NK-92 treated with Interleukin-12 subunit alpha and Interleukin-12 subunit beta, amount 100 ng/mL, for 24 hours (cell line): ENCODE measurements around the gene SHISAL1.
"Not testable (repeated sequence)": the region's sequence is repeated elsewhere in the genome, so short reads cannot be mapped to it uniquely, and the experiment has no call there.

Source experiments
- DNase-seq: peaks from one replicate; lab custom pipeline; 2025; lab: John Stamatoyannopoulos, UW

The SHISAL1 gene

GRCh38 chr22:44234372-44234771, 78.4 kb downstream of the SHISAL1 start:
- DNase-seq, result not testable (repeated sequence)

DNA sequence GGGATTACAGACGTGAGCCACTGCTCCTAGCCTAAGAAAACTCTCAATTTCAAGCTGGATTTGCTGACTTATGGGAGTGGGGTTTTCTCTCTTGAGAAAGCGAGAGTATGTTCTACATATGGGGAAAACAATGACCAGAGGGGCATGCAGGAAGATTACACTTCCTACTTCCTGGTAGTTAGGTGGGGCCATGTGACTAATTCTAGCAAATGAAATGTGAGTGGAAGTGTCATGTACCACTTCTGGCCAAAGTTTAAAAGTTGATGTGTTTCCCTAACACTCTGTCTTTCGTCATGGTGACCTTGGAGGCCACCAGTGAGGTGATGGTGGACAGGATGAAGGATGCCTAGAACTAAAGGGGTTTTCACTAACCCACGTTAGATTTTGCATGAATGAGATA, 81.5 kb downstream of the SHISAL1 start:
- DNase-seq, result no peak

- no peak for DNase-seq
Observed at GRCh38 chr22:44229809-44230208, 82.9 kb downstream of the SHISAL1 start.

GRCh38 chr22:44229331-44229730, 83.4 kb downstream of the SHISAL1 start:
- no peak for DNase-seq

- DNase-seq, result no peak
Observed at GRCh38 chr22:44225812-44226211, 86.9 kb downstream of the SHISAL1 start.

GRCh38 chr22:44225091-44225689, 87.6 kb downstream of the SHISAL1 start:
- no peak for DNase-seq

DNA sequence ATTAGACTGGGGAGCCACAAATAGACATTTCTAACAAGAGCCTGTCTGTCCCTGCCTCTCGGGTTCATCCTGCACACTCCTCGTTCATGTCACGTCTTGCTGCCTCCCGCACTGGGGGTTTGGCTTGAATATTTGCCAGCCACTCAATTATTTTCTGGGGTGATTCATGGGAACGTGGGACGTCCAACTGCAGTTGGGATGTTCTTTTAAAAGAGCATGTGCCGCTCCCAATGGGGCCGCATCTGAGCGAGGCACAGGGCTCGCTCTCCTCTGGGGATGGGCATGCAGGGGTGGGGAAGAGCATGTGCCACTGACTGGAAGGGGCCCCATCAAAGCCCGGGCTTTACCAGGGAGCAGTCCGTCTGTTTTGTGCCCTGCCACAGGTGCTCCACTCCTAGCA, 88.6 kb downstream of the SHISAL1 start:
- no peak for DNase-seq

DNA sequence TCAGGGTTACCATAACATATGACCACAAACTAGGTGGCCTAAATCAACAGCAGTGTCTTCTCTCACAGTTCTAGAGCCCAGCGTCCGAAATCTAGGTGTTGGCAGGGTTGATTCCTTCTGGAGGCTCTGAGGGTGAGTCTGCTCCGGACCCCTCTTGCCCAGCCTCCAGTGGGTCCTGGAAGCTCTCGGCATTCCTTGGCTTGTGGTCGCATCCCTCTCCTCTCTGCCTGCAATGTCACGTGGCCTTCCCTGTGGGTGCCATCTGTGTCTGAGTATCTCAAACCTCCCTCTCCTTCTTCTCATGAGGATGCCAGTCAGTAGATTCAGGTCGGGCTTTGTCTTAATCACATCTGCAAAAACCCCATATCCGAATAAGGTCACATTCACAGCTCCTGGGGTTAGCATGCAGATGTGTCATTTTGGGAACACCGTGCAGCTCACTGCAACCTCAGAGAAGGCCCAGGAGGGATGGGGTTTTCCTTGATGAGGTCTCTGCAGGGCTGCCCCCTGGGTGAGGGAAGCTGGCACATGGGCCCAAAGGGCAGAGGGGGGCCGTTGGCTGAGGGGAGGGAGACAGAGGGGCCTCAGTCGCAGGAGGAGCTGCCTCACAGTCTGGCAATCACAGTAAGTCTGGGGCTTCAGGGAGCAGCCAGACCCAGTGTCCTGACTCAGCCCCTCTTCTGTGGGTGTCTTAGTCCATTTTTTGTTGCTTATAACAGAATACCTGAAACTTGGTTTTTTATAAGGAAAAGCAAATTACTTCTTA, 90.9 kb downstream of the SHISAL1 start:
- DNase-seq, result no peak

GRCh38 chr22:44220727-44221680, 91.7 kb downstream of the SHISAL1 start:
- no peak for DNase-seq

GRCh38 chr22:44219101-44219870, 93.5 kb downstream of the SHISAL1 start:
- DNase-seq, result no peak

GRCh38 chr22:44218071-44218470, 94.7 kb downstream of the SHISAL1 start:
- DNase-seq, result no peak

- no peak for DNase-seq
Observed at GRCh38 chr22:44217346-44217745, 95.4 kb downstream of the SHISAL1 start.

GRCh38 chr22:44215287-44215686, 97.5 kb downstream of the SHISAL1 start:
- no peak for DNase-seq

DNA sequence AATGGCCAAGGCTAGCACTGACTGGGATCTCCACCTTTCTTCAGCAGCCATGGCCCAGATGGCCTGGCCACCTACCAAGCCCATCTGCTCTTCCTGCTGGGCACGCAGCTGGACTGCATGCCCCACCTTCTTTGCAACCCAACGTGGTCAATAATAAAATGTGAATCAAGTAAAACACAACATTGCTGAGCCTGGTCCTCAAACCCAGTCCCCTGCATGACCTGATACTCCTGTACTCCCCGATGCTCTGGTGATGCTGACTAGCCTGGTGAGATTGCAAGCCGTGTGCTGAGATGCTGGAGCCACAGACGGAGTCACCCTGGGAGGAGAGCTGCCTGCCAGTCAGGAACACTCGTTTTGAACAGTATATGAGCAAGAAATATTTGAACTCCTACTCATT, 98.0 kb downstream of the SHISAL1 start:
- DNase-seq, result no peak

DNA sequence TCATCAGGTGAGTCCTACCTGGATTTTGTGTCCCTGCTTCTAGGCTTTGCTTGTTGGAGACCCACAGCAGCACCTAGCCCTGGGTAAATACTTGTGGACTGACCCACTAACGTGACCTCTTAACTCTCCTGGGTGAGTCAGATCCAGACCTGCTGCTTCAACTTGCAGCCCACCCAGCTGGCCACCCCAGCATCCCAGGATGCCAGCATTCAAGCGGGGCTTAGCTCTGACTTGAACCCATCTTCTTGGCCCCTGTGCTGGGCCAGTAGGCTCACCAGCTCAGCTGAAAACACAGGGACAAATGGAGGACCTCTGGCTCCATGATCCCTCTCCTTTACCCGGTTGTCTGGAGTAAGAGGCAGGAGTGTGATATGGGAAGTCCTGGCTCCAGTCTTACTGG, 98.6 kb downstream of the SHISAL1 start:
- DNase-seq, result no peak

DNA sequence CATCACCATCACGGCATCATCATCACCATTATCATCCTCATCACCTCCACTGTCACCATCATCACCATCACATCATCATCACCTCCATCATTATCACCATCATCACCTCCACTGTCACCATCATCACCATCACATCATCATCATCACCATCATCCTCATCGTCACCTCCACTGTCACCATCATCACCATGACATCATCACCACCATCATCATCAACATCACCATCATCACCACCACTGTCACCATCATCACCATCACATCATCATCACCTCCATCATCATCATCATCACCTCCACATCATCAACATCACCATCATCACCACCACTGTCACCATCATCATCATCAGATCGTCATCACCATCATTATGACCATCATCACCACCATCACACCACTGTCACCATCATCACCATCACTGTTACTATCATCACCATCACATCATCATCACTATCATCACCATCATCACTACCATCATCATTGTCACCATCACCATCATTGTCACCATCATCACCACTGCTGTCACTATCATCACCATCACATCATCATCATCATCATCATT, 99.2 kb downstream of the SHISAL1 start:
- no peak for DNase-seq

- DNase-seq, result no peak
Observed at GRCh38 chr22:44212936-44213335, 99.8 kb downstream of the SHISAL1 start.

DNA sequence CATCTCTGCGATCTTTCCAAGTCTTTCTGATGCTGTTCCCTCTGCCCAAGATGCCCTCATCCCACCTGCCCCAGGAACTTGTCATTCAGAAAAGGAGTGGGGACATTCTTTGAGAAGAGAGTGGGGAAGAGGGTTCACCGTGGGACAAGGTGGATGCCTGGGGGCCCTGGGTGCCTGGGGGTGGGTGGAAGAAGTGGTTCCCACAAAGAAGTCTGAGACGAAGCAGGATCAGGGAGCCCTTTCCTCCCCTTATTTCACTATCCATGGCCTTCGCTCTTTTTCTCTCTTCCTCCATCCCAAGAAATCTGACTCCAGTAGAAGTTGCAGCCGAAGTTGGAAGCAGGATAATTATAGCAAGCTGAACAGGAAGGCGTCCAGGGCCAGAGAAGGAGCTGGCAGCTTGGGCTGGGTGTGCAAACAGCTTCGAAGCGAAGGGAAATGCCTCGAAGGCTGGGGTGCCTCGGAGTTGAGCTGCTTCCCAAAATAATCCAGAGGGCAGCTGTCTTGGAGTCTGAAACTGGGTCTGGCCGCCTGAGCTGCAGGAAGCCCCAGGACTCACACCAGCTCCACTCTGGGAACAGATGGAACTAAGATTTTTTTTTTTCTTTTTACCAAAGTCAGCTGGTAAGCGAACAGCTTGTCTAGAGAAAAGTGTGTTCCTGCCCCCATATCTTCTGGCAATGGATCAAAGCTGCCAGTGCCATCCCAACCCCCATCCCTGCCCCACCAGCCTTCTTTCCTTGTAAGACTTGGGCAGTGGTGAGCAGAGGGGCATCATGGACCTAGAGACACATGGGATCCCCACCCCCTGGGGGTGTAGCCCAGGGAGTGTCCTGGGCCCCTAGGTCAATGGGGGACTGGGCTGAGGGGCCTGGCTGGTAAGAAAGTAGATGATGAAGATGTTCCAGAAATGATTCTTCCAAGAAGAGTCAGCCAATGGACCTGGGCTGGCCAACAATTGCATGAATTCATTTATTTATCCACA, 100.5 kb downstream of the SHISAL1 start:
- DNase-seq, result no peak

GRCh38 chr22:44211256-44211945, 101.3 kb downstream of the SHISAL1 start:
- no peak for DNase-seq

DNA sequence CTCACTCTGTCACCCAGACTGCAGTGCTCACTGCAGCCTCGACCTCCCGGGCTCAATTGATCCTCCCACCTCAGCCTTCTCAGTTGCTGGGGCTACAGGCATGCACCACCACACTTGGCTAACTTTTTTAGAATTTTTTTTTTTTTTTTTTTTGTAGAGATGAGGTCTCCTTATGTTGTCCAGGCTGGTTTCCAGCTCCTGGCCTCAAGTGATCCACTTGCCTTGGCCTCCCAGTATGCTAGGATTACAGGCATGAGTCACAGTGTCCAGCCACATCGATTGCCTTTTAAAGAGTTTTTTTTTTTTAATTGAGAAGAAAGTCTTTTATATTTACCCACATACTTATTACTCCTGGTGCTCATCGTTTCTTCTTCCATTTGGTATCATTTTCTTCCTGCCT, 102.0 kb downstream of the SHISAL1 start:
- no peak for DNase-seq
